NCI-H748 (cell line): ENCODE results near the gene TCAF1.
"Not testable (repeated sequence)": the region's sequence is repeated elsewhere in the genome, so short reads cannot be mapped to it uniquely, and the experiment has no call there.

ENCODE experiments used
- DNase-seq: peaks from one replicate; lab custom pipeline; 2025; ENCODE audit not compliant: unreplicated experiment; lab: John Stamatoyannopoulos, UW

TCAF1 gene

GRCh38 chr7:143902332-143902899, 440 bp upstream of the TCAF1 start:
- peak; percentile 33 for DNase-seq

GRCh38 chr7:143901332-143901667, 676 bp downstream of the TCAF1 start:
- DNase-seq = no peak

GRCh38 chr7:143900230-143900766, 1.7 kb downstream of the TCAF1 start:
- no peak for DNase-seq

GRCh38 chr7:143898810-143899209, 3.2 kb downstream of the TCAF1 start:
- no peak for DNase-seq

- DNase-seq = no peak
These were observed 5.3 kb downstream of the TCAF1 start for GRCh38 chr7:143896667-143897066.

GRCh38 chr7:143892527-143893300, 9.3 kb downstream of the TCAF1 start:
- peak; percentile 72 for DNase-seq

GRCh38 chr7:143891457-143891856, 10.5 kb downstream of the TCAF1 start:
- no peak for DNase-seq

- no peak for DNase-seq
These were observed 11.4 kb downstream of the TCAF1 start for GRCh38 chr7:143890558-143890957.

GRCh38 chr7:143889068-143889467, 12.9 kb downstream of the TCAF1 start:
- no peak for DNase-seq

GRCh38 chr7:143886826-143887477, 15.0 kb downstream of the TCAF1 start:
- no peak for DNase-seq

GRCh38 chr7:143885951-143886350, 16.0 kb downstream of the TCAF1 start:
- no peak for DNase-seq

- DNase-seq = peak; percentile 35
These were observed 16.9 kb downstream of the TCAF1 start for GRCh38 chr7:143884969-143885559.

- DNase-seq = no peak
These were observed 17.6 kb downstream of the TCAF1 start for GRCh38 chr7:143884241-143884968.

- DNase-seq = peak; percentile 78
These were observed 19.3 kb downstream of the TCAF1 start for GRCh38 chr7:143882604-143883078.

- peak; percentile 42 for DNase-seq
These were observed 19.9 kb downstream of the TCAF1 start for GRCh38 chr7:143882020-143882603.

GRCh38 chr7:143878884-143879283, 23.1 kb downstream of the TCAF1 start:
- DNase-seq = no peak

GRCh38 chr7:143877098-143877497, 24.9 kb downstream of the TCAF1 start:
- DNase-seq = no peak

GRCh38 chr7:143876218-143876617, 25.8 kb downstream of the TCAF1 start:
- no peak for DNase-seq

GRCh38 chr7:143873242-143873641, 28.7 kb downstream of the TCAF1 start:
- DNase-seq = not testable (repeated sequence)

GRCh38 chr7:143871534-143871933, 30.4 kb downstream of the TCAF1 start:
- DNase-seq = not testable (repeated sequence)
